Fibroblast of skin of right quadriceps (primary cell): ENCODE data around the gene PEMT.
"Not testable (repeated sequence)": the region's sequence is repeated elsewhere in the genome, so short reads cannot be mapped to it uniquely, and the experiment has no call there.

Experiments
- DNase-seq: peaks from one replicate; pipeline ENCODE4 v3.0.0-alpha.2; 2013

Gene PEMT

DNA sequence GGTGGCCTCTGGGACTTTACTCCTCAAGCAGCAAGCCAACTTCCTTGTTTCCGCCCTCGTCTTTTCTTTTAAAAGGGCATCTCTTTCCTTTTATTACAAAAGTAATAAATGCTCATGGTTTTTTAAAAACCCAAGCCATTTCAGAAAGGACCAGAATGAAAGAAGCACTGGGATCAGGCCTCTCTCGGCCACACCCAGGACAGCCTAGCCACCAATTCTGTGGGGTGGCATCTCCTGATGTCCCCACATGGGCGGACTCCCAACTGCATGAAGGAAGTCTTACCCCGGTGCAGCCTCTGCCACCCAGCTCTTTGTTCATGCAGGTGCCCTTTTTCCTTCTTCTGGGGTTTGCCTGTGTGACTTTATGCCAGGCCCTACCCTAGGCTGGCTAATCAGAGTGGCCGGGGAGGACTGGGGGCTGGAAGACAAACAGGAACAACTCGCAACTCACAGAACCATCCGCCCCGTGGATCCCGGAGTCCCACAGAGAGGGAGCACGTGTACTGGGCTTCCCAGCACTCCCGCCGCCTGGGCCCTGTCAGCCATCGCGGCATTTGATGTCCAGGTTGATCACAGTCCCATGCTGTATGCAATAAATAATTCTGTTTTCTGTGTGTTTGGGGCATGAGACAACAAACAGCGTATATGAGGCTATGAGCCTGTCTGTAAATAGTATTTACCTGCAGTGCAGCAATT, 92.8 kb downstream of the PEMT start:
- no peak for DNase-seq

DNA sequence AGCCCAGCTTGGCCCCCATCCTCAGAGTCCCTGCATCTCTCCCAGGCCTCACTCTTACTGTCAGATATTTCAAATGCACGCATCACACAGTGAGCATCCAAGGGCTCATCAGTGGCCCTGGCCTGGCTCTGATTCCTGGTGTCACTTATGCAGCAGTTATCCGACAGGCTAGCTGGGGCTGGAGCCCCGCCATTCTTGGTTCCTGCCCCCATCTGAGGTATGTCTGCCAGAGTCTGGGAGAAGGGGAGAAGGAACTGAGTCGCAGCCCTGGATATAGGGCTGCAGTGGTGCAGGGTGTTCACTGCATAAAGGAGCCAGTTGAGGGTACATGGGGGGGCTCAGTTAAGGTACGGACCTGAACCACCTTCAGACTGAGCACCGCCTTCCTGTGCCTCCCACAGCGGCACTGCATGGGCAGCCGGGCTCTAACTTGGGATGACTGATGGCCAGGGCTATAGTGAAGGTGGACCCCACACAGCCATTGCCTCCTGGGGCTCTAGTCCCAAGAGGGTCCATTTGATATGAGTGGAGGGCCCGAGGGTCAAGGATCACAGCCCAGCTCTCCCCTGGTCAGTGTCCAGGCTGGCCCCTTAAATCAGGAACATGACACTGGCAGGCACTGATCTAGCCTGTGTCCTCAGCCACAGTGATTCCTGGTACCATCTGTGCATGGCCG, 93.5 kb downstream of the PEMT start:
- DNase-seq, result no peak

DNA sequence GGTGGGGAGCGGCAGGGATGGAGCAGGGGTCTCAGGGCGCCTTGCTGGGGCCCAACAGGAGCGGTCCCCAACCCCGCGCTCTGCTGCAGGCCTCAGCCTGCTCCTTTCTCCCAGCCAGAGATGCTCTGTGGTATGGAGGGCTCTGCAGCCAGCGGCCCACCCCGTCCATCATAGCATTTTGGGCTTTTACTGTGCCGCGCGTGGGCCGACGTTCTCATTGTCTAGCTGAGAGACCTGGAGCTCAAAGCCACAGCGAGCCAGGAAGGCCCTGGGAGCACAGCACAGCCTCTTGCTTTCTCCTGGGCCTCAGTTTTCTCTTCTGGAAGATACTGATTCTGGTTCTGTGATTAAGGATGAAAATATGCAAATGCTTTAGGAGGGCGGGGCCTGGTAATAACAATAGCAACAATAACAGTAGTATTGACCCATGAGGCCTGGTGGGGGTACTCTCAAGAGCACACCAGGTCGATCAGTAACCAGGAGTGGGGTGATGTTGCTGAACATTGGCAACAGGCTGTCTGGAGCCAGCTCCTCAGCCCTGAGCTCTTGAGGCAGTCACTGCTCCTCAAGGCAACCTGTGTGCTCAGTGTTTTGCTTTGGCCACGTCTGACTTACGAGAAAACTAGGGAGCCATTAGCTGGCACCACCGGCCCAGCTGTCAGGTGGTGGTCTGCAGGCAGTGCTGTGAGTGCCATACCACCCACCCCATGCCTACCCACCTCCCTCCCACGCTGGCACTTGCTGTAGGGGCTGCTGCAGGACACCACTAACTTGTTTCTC, 94.3 kb downstream of the PEMT start:
- peak; percentile 21 for DNase-seq

DNA sequence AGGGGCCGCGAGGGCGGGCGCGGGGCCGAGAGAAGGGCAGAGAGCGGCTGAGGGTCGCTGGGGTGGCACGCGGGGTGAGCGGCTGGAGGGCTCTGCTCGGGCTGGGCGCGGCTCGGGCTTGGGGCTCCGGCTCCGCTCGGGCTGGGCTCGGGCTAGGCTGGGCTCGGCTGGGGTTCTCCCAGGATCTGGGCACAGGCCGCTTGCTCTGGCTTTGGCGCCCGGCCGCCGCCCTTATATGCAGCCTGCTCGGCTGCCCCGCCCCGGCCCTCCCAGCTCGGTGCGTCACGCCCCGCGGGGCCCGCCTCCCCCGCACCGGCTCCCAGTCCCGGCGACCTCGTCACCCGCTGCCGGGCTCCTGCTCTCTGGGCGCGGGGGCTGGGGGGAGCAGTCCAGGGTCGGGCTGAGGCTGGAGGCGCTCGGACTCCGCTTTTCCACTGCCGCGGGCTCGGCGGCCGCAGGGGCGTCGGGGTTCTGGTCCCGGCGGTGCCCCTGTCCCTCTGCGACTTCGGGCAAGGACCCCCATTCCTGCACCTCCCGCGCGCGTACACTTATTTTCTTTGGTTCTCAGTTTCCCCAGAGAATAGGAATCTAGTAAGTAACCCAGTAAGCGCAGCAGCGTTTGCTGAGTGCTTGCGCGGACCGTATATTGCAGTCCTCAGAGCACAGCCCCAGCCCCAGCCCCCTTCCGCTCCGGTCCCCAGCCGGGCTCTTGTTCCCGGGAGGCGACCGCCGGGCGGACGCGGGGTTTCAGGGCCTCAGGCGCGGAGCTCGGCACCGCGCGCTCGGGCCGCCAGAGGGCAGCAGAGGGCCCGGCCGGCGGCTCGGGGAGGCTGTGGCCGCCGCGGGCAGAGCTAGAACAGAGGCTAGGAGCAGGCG, 95.1 kb downstream of the PEMT start, which contains the start of gene RASD1:
RASD1 (minus strand) TSS at position 207 of the 876 bp plus-strand sequence. CDS start 214 bp downstream, outside the sequence.
- DNase-seq, result peak; percentile 78

DNA sequence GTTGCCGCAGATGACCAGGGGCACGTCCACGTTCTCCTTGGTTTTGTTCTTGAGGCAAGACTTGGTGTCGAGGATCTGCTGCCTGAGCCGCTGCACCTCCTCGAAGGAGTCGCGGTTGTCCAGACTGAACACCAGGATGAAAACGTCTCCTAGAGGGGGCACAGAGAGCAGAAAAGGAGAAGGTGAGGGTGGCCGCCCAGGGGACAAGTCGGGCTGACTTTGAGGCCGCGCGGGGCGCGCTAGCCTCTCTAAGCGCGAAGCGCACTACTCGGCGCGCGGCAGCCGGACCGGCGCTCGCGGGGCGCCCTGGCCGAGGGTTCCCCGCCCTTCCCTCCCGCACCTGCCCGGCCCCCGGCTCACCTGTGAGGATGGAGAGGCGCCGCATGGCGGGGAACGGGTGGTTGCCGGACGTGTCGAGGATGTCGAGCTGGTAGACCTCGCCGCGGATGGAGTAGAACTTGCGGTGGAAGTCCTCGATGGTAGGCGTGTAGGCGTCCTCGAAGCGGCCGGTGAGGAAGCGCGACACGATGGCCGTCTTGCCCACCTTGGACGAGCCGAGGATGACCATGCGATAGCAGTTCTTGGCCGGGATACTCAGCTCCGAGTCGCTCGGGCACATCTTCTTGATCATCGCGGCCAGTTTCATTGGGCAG, 95.8 kb downstream of the PEMT start:
- DNase-seq, result peak; percentile 8

DNA sequence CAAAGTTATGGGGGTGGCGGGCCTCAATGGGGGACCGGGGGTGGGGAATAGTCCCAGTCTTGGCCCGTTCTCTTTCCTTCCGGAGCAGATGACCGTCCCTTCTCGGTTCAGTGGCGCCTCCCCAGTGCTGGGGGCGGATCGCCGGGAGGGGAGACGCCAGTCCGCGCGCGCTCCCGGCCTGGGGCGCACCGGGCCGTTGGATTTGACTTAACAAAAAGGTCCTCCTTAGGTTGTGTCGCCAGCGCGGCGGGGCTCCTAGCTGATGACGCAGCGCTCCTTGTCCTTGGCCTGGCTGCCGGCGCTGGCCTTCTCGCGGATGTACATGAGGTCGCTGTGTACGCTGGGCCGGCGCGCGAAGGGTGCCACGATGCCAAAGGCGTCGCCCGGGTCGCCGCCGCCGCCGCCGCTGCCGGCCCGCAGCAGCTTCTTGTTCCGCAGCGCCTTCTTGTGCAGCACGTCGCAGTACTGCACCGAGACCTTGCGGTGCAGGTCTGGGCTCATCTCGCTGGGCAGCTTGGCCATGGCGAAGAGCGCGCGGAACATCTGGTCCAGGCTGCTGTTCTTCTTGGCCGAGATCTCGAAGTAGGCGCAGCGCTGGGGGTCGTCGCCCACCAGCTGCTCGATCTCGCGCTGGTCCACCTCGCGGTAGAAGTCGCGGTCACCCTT, 96.5 kb downstream of the PEMT start:
- DNase-seq, result peak; percentile 26

DNA sequence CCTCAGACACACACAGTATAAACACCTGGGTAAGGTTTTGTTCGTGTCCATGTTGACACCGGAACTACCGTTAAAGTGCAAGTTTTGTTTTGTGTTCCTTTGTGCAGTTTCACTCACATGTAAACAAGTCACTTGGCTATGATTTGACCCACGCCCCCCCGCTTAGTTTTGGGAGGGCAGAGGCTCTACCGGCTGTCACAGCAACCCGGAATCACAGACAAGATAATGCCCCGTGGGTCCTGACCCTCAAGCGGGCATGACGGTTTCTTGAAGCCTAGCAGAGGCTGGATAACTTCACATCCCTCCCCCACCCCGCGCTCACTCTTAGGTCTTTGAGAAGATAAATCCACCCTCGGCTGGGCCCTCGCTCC, 97.0 kb downstream of the PEMT start:
- no peak for DNase-seq

DNA sequence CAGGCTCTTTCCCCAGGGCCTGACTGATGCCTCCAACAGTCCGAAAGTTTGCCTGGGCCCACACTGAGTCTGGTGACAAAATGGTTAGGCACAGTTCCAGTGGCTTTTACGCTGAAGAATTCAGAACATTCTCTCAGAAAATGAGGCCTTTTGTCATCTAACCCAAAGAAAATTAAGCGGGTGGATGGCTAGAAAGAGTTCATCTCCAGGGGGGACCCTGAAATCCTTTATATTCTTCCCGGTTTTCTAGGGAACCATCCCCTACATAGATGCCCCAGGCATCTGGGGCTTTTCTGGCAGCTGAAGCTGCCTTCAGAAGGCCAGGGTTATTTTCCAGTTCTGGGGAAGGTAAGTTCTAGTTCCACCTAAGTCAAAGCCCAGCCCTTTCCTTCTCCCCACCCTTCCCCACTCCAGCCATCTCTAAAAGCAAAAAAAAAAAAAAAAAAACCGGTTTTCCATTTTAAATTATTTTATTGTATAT, 97.5 kb downstream of the PEMT start:
- no peak for DNase-seq

DNA sequence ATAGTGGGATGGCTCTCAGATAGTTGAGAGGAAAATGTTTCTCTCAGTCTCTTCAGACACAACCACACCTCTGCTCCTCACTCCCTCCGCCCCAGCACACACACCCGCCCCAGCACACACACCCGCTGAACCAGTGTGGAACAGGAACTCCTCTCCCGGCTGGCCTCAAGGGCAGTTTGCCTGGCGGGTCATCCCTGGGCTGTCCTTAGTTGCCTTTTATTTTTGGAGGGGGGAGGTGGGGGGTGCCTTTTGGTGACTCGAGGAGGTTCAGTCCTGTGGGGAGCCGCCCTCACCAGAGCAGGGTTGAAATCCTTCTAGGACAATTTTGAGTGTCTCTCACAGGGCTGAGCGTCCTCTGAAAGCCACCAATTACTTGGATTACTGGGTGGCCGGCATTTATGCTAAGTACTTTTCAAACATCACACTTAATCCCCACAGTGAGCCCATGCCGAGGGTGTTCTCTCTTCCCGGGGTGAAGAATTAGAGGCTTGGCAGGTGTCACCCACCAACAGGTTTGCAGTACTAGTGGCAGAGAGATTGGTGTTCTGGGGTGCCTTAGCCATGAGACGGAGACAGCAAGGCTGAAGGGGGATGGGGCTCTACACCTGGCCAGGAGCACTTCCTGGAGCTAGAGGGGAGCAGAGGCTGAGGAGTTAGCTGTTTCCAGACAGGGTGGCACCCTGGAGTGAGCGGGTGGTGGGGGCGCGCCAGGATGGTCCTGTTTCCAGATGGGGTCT, 98.1 kb downstream of the PEMT start:
- DNase-seq, result no peak

DNA sequence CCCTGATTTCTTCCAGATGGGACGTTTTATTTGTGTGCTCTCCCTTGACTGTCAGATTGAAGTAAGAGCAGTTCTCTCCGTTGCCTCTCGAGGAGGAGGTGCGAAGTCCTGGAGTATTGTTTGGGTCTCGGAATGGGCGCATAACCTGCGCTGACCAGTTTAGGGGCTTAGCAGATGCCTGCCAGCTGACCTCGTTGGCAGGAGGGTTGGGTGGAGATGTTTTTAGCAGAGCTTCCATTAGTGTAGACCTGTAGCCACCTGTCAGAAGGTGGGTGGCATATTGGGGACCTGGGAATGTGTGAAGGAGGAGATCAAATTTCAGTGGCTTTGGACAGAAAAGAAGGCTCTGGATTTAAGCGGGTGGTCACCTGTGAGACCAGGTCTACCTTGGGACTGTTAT, 98.9 kb downstream of the PEMT start:
- no peak for DNase-seq

DNA sequence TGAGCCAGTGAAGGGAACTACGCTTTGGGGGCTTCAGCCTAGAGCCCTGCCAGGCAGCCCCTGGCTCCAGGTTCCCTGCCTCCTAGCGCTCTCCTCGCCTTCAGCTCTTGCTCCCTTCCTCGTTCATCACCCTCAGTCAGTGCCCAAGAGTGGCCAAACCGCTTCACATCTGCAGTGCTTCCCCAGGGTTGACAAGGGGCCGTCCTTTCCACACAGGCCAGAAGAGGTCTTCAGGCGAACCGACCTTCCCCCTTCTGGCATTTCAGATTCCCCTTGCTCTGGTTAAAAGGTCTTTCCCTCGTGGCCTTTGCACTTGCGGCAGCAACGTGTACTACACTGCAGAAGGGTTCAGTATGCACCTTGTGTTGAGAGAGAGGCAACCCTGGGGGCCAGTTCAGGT, 99.4 kb downstream of the PEMT start:
- no peak for DNase-seq

DNA sequence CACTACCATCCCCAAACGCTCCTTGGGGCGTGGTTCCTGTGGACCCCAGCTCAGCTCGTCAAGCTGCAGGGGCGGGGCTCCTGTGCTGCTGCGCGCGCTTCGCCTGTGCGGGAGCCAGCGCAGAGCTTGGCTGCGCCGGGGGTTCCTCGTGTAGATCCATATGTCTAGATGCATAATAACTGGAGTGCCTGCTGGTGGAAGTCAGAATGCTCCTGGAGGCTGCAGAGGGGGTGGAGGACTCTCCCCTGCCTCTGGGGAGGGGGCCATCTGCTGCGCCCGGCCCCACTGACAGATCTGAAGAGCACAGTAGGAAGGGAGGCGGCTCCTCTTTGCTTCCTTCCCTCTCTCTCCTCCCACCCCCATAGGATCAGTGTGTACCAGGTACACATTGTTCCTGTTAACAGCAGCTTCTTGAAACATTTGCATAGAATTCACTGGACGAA, 99.9 kb downstream of the PEMT start:
- DNase-seq, result no peak

DNA sequence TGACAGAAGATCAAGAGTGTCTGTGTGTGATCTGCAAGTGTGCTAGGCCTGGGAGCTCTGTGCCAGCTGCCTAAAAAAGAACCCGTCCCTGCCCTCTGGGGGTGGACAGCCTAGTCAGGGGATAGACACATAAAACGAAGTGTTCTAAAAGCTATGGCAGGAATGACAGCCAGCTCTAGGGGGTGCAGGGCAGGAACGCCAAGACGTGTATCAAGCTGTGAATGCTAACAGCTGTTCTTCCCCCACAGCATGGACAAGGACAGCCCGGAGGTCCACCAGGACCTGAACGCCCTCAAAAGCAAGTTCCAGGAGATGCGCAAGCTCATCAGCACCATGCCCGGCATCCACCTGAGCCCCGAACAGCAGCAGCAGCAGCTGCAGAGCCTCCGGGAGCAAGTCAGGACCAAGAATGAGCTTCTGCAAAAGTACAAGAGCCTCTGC, 100.5 kb downstream of the PEMT start:
- DNase-seq, result no peak

DNA sequence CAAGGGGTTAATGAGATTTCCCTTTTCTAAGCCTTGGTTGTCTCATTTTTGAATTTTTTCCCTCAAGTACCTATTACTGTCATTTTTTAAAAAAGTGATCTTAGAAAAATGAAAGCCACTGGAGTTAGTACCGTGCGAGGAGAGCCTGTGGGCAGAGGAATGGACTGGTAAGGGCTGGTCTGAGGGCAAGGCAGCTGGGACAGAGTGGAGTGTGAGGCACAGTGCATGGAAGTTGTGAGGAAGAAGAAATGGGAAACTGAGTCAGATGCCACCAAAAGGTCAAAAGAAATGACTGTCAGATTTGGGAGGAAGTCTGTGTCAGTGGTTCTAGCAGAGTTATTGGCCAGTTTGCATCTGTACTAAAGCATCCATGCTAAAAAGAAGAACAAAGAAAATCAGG, 103.5 kb downstream of the PEMT start:
- DNase-seq, result no peak

DNA sequence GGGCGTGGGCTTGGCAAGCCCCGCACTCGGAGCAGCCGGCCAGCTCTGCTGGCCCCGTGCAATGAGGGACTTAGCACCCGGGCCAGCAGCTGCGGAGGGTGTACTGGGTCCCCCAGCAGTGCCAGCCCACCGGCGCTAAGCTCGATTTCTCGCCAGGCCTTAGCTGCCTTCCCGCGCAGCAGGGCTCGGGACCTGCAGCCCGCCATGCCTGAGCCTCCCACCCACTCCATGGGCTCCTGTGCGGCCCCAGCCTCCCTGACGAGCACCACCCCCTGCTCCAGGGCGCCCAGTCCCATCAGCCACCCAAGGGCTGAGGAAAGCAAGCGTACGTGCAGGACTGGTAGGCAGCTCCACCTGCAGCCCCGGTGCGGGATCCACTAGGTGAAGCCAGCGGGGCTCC, 105.1 kb downstream of the PEMT start:
- not testable (repeated sequence) for DNase-seq

DNA sequence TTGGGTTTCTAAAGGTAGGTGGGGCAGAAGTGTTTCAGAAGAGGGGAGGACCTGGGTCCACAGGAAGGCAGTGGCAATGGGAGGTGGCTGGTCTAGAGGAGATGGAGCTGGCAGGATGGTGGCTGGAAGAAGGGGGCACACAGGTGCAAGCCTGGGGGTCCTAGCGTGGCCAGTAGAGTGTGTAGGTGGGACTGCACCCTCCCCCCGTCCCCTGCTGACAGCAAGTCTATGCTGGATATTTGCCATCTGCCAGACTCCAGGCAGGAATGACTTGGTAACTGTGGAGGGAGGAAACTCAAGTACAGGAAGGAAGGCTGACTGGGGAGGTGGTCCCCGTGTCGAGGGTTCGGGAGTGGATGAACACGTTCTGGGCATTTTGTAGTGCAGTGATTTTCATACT, 106.1 kb downstream of the PEMT start:
- no peak for DNase-seq

DNA sequence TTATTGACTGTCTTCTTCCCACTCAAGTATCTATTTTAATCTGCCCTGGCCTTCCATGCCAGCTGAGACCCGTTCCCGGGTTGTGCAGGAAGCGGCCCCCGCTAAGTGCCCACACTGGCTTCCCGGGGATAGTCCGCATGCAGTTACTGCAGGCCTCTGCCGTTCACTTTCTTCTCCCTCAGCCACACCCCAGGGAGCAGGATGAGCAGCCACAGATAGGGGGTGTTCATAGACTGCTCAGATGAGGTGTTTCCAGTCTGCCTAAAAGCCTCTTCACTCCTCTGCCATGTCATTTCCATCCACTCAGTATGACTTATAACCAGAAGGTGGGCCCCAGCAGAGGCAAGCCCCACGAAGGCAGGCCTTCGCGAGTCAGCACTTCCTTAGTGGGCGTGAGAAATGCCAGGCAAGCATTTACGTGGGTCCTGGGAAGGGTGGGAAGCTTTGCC, 107.0 kb downstream of the PEMT start:
- DNase-seq, result peak; percentile 31

DNA sequence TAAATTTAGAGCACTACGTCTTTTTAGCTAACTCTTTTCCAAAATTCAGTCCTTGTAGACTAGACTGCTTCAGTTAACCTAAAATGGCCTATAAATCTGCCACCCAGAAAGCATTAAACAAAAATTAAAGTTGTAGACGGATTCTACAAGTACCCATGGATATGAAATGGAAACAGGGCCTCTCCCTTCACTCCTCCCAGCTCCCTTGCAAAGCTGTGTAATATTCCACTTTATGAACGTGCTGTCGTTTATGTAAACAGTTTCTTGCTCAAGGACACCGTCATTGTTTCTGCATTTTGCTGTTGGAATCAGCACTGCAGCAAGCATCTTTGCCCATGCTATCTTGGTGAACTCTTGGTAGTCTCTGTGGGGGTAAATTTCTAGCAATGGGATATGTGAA, 109.6 kb downstream of the PEMT start:
- no peak for DNase-seq

DNA sequence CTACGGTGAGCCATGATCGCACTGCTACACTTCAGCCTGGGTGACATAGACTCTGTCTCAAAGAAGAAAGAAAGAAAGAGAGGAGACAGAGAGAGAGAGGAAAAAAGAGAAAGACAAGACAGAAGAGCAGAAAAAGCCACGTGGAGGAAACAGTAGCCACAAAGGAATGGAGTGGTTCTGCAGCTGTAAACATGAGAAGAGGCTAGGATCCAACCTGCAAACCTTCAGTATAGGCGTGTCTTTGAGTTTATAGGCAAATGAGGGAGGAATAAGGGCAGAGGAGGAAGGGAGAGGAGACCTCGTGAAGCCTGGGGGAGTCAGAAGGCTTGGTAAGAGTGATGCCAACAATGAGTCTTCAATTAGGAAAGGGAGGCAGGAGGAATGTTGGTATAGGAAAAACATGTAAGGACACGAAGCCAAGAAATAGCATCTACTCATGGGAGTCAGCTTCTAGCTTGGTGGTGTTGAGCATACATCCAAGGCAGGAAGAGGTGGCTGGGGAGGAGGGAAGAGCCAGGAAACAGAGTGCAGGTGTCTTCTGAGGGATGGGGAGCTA, 110.8 kb downstream of the PEMT start:
- DNase-seq, result no peak

DNA sequence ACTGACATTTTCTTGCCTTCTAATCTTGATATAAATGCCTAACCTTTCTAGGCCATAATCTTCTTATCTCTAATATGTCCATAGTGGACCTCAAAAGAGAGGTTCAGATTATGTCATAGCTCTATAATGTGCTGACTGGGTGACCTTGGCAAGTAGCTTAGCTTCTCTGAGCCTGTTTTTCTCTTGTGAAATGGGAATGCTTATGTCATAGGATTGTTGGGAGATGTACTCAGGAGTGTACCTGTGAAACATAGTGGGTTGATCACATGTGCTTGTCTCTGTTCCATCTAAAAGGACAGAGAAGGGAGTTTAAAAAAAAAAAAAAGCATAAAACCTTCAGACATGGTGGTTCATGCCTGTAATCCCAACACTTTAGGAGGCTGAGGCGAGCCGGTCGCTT, 112.3 kb downstream of the PEMT start:
- DNase-seq, result no peak
